GM12892 (cell line): ENCODE measurements around the gene TMEM126B.

Source experiments
- POLR2A ChIP-seq: IDR thresholded peaks from 2 replicates; pipeline ENCODE4 v1.6.1; 2011; ENCODE audit warnings: low read depth, low read length, control low read depth
- POLR2AphosphoS5 ChIP-seq: IDR thresholded peaks from 2 replicates; pipeline ENCODE4 v1.6.1; 2011; ENCODE audit warnings: low read depth, low read length, control low read depth
- TAF1 ChIP-seq: IDR thresholded peaks from 2 replicates; pipeline ENCODE4 v1.6.1; 2011; ENCODE audit warnings: low read depth, mild to moderate bottlenecking, control low read depth, low read length, borderline replicate concordance

DNA sequence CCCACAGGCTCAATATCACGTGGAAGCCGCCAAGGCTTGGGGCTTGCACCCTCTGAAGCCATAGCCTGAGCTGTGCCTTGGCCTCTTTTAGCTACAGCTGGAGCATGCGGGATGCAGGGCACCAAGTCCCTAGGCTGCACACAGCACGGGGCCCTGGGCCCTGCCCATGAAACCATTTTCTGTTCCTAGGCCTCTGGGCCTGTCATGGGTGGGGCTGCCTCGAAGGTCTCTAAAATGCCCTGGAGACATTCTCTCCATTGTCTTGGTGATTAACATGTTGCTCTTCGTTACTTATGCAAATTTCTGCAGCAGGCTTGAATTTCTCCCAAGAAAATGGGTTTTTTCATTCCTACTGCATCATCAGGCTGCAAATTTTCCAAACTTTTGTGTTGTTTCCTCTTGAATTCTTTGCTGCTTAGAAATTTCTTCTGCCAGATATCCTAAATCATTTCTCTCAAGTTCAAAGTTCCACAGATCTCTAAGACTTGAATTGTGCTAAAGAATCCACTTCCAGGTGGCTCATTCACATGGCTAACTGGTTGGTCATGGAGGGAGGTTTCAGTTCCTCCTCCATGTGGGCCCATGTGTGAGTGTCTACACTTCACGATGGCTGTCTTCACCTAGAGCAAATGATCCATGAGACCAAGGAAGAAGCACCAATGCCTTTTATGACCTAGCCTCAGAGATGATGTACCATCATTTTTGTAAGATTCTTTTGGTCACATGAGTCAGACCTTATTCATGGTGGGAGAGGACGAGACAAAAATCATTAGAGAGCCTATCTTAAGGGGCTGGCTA is 43.9 kb downstream of the TMEM126B start:
- TF ChIP-seq POLR2A (no peak), POLR2AphosphoS5 (no peak), TAF1 (no peak)
